PC-3 (cell line): ENCODE data around the gene HSD17B4. TPM values are rescaled to one million over a fixed set of nuclear protein-coding genes. Genes with fewer than 3 reads are reported as not detected.
A peak's percentile ranks its signal among the peaks of the same experiment; 100 is the strongest.

ENCODE experiments used
- ATAC-seq: fragments of 200-7000 bp; cut with Tn5 transposase; 2 replicates; pipeline ENCODE4 v1.9.1; 2020; ENCODE audit warnings: mild to moderate bottlenecking, moderate library complexity
- Bru-seq: library from RNA; stranded (reverse); fragments of 400-500 nt; gene quantifications from one replicate; lab custom pipeline; 2021; lab: Mats Ljungman, UMichigan
- BruChase-seq, 2 experiments: library from RNA; stranded (reverse); fragments of 400-500 nt; gene quantifications; one replicate each; lab custom pipeline; 2021; lab: Mats Ljungman, UMichigan
- BruUV-seq: library from RNA; stranded (reverse); fragments of 400-500 nt; replicated peaks from 2 replicates; lab custom pipeline; 2021; lab: Mats Ljungman, UMichigan
- CTCF ChIA-PET: fragments of 300-600 bp; sonication (Branson Sonifier 250); formaldehyde crosslinking; loops from one replicate; lab custom pipeline; 2022; ENCODE audit warnings: antibody characterized with exemption; lab: Charles Lee
- POLR2A ChIA-PET: fragments of 300-600 bp; sonication (Branson Sonifier 250); formaldehyde crosslinking; loops from one replicate; lab custom pipeline; 2022; ENCODE audit warnings: antibody characterized with exemption; ENCODE audit not compliant: unreplicated experiment; lab: Charles Lee
- DNase-seq: peaks from one replicate; pipeline ENCODE4 v3.0.0-alpha.2; 2015
- H2AFZ ChIP-seq: fragments of 300-600 bp; sonication (generic); 2 replicates; pipeline ENCODE4 v1.6.0; 2016; ENCODE audit warnings: antibody characterized with exemption, low read length
- H3F3A ChIP-seq: fragments of 300-600 bp; sonication (generic); one replicate; pipeline ENCODE4 v1.6.0; 2017; ENCODE audit warnings: antibody characterized with exemption, low read length, control low read depth, mild to moderate bottlenecking; ENCODE audit not compliant: unreplicated experiment
- H3K27ac ChIP-seq: fragments of 300-600 bp; sonication (generic); 2 replicates; pipeline ENCODE4 v1.5.1; 2016; ENCODE audit warnings: mild to moderate bottlenecking, low read length
- H3K27me3 ChIP-seq: fragments of 300-600 bp; sonication (generic); 2 replicates; pipeline ENCODE4 v1.6.1; 2016; ENCODE audit warnings: low read length, mixed read lengths
- H3K36me3 ChIP-seq: fragments of 300-600 bp; sonication (generic); 2 replicates; pipeline ENCODE4 v1.6.1; 2016; ENCODE audit warnings: low read depth, mixed run types, low read length, mixed read lengths
- H3K4me1 ChIP-seq: fragments of 300-600 bp; sonication (generic); 2 replicates; pipeline ENCODE4 v1.5.1; 2016; ENCODE audit warnings: low read length; ENCODE audit not compliant: insufficient read depth
- H3K4me2 ChIP-seq: fragments of 300-600 bp; sonication (generic); 2 replicates; pipeline ENCODE4 v1.6.0; 2016; ENCODE audit warnings: low read length
- H3K4me3 ChIP-seq: fragments of 300-600 bp; sonication (generic); 2 replicates; pipeline ENCODE4 v1.5.1; 2016; ENCODE audit warnings: mild to moderate bottlenecking, low read length, mixed read lengths
- H3K79me2 ChIP-seq: fragments of 300-600 bp; sonication (generic); 2 replicates; pipeline ENCODE4 v1.6.1; 2017; ENCODE audit warnings: low read length, mixed read lengths
- H3K9ac ChIP-seq: fragments of 300-600 bp; sonication (generic); 2 replicates; pipeline ENCODE4 v1.6.0; 2016; ENCODE audit warnings: mild to moderate bottlenecking, low read length
- H3K9me2 ChIP-seq: fragments of 300-600 bp; sonication (generic); replicated peaks from 2 replicates; pipeline ENCODE4 v1.6.1; 2016; ENCODE audit warnings: mixed run types, low read length, mixed read lengths
- H3K9me3 ChIP-seq: fragments of 300-600 bp; sonication (generic); 2 replicates; pipeline ENCODE4 v1.6.1; 2016; ENCODE audit warnings: low read length, mixed read lengths
- H4K20me1 ChIP-seq: fragments of 300-600 bp; sonication (generic); 2 replicates; pipeline ENCODE4 v1.6.1; 2016; ENCODE audit warnings: low read length, mixed read lengths
- CTCF ChIP-seq: fragments of 300-600 bp; sonication (generic); conservative IDR thresholded peaks from 2 replicates; pipeline ENCODE4 v1.5.1; 2017; ENCODE audit warnings: antibody characterized with exemption, low read depth, mild to moderate bottlenecking, low read length
- EZH2 ChIP-seq: fragments of 300-600 bp; sonication (generic); IDR thresholded peaks from one replicate; pipeline ENCODE4 v1.6.1; 2017; ENCODE audit warnings: antibody characterized with exemption, mild to moderate bottlenecking, low read length; ENCODE audit not compliant: unreplicated experiment
- EZH2phosphoT487 ChIP-seq: fragments of 300-600 bp; sonication (generic); IDR thresholded peaks from 2 replicates; pipeline ENCODE4 v1.6.1; 2018; ENCODE audit warnings: mild to moderate bottlenecking, antibody characterized with exemption, low read length, borderline replicate concordance
- intact Hi-C: fragments of 100-400 bp; cut with micrococcal nuclease; formaldehyde crosslinking; loops from 2 replicates; pipeline ENCODE4 v1.9.0; 2023
- long read RNA-seq: library from polyadenylated mRNA; unstranded; transcript quantifications from one replicate; pipeline ENCODE4 v2.0.0, GENCODE V29; 2021; ENCODE audit not compliant: unreplicated experiment
- total RNA-seq: library from RNA; depleted of rRNA; stranded (reverse); fragments of >200 nt; gene quantifications from 2 replicates; pipeline ENCODE4 v1.2.3, GENCODE V29; 2014; rRNA removed

The HSD17B4 gene
- total RNA-seq (101 and 165 TPM in 2 replicates), Bru-seq, nascent RNA (percentile 74 among the genes with signal in this experiment), BruChase-seq, experiment 1, labeled RNA remaining after a 6-hour chase (percentile 60 among the genes with signal in this experiment), BruChase-seq, experiment 2, labeled RNA remaining after a 2-hour chase (percentile 68 among the genes with signal in this experiment)
- long read RNA-seq, transcript HSD17B4-233 (25 exons, 2,589 nt) = minor isoform, 8 of 155 reads
- long read RNA-seq, transcript HSD17B4-201 (24 exons, 2,685 nt) = major isoform, 108 of 155 reads
- long read RNA-seq, partial matches to known transcripts = 9 of 155 reads
- long read RNA-seq, other reads (novel, unspliced or antisense) = 27 of 155 reads

GRCh38 chr5:119452373-119453039 lies at the start of gene HSD17B4:
Gene HSD17B4 (plus strand): TSS chr5:119452497. CDS start chr5:119452576, 79 bp downstream.
- H3K9me2 ChIP-seq = no peaks in the 10 kb centered on the region
- no peaks in the 10 kb centered on the region for H3F3A ChIP-seq
- no peaks in the 10 kb centered on the region for H3K9me3 ChIP-seq
- ChIA-PET POLR2A (interaction anchor here (0.5 to 0.6 kb wide), 2 partner anchors 178 to 382 kb away, joined by 3 to 4 read pairs; partner anchors contain the start of gene DMXL1), CTCF (no interaction called here)
- H3K79me2 ChIP-seq = peaks cover 20% of the 10 kb centered on the region
- TSS peak; percentile 64 for BruUV-seq
- intact Hi-C loops = no loop called here
- H3K4me1 ChIP-seq = peaks cover 8% of the 10 kb centered on the region; the same call in 1 of the 2 replicates
- no peaks in the 10 kb centered on the region for H3K36me3 ChIP-seq
- TF ChIP-seq EZH2 = no peak
- TF ChIP-seq EZH2phosphoT487 = no peak
- no peak for TF ChIP-seq CTCF
- ATAC-seq (peak; percentile 96), DNase-seq (peak; percentile 85)
- H3K4me2 ChIP-seq = peak within 1 kb of the TSS; percentile 92
- no peaks in the 10 kb centered on the region; the same call in 1 of the 2 replicates for H4K20me1 ChIP-seq
- H3K27ac ChIP-seq = peak within 1 kb of the TSS; percentile 56
- peak within 1 kb of the TSS; percentile 92 for H2AFZ ChIP-seq
- peak within 1 kb of the TSS; percentile 94 for H3K4me3 ChIP-seq
- H3K9ac ChIP-seq = peak within 1 kb of the TSS; percentile 75
- H3K27me3 ChIP-seq = no peaks in the 10 kb centered on the region

GRCh38 chr5:119402555-119402954 lies 49.7 kb upstream of the HSD17B4 start:
- Histone ChIP-seq H3F3A (no peaks in the 10 kb centered on the region), H3K27me3 (no peaks in the 10 kb centered on the region), H3K36me3 (no peaks in the 10 kb centered on the region), H3K9me2 (no peaks in the 10 kb centered on the region), H3K79me2 (no peaks in the 10 kb centered on the region), H3K4me3 (no peak overlapping the region), H3K9ac (no peak overlapping the region), H3K27ac (no peak overlapping the region), H3K4me2 (no peak overlapping the region), H3K9me3 (no peaks in the 10 kb centered on the region), H4K20me1 (no peaks in the 10 kb centered on the region), H2AFZ (no peak overlapping the region), H3K4me1 (peaks cover 18% of the 10 kb centered on the region)
- BruUV-seq = no TSS peak
- TF ChIP-seq EZH2phosphoT487 (no peak), CTCF (no peak), EZH2 (no peak)
- DNase-seq = no peak
- intact Hi-C loops = no loop called here
- ChIA-PET CTCF (no interaction called here), POLR2A (no interaction called here)
- no peak for ATAC-seq

GRCh38 chr5:119404033-119404432 lies 48.3 kb upstream of the HSD17B4 start:
- no peaks in the 10 kb centered on the region for H3K27me3 ChIP-seq
- no peaks in the 10 kb centered on the region for H3K9me3 ChIP-seq
- no peak overlapping the region for H3K4me2 ChIP-seq
- BruUV-seq = no TSS peak
- POLR2A ChIA-PET = no interaction called here
- H3K9me2 ChIP-seq = no peaks in the 10 kb centered on the region
- no peaks in the 10 kb centered on the region for H3K79me2 ChIP-seq
- DNase-seq (no peak), ATAC-seq (no peak)
- CTCF ChIA-PET = no interaction called here
- no peak overlapping the region for H3K4me3 ChIP-seq
- no peak overlapping the region for H3K9ac ChIP-seq
- H3K36me3 ChIP-seq = no peaks in the 10 kb centered on the region
- H2AFZ ChIP-seq = no peak overlapping the region
- intact Hi-C loops = no loop called here
- peaks cover 12% of the 10 kb centered on the region for H3K4me1 ChIP-seq
- H3K27ac ChIP-seq = no peak overlapping the region
- no peaks in the 10 kb centered on the region for H3F3A ChIP-seq
- TF ChIP-seq EZH2 (no peak), EZH2phosphoT487 (no peak), CTCF (no peak)
- H4K20me1 ChIP-seq = no peaks in the 10 kb centered on the region
